Measurements from ENCODE around the gene KMT2E. TPM values are rescaled to one million over a fixed set of nuclear protein-coding genes. Genes with fewer than 3 reads are reported as not detected.
"Not testable (repeated sequence)": the region's sequence is repeated elsewhere in the genome, so short reads cannot be mapped to it uniquely, and the experiment has no call there.

The KMT2E gene
- total RNA-seq, 2 experiments from 2014 or later: 63.3 to 63.4 TPM

- no peak overlapping the region for H3K4me3 Mint-ChIP-seq
- no peak for DNase-seq
- no peaks in the 10 kb centered on the region for H3K9me3 Mint-ChIP-seq
- CTCF ChIA-PET: interaction anchor here (1.0 kb wide), 1 partner anchor 16 kb away, joined by 5 read pairs; no protein-coding TSS in a partner anchor
- no peaks in the 10 kb centered on the region for H3K27me3 Mint-ChIP-seq (ENCODE audit: low read depth)
- no peak overlapping the region for H3K27ac Mint-ChIP-seq
- peaks cover 9% of the 10 kb centered on the region for H3K36me3 Mint-ChIP-seq (ENCODE audit: low read depth)
- intact Hi-C loops (cut with micrococcal nuclease): loop anchor here (1.0 to 2.0 kb wide), 2 partner anchors 8 to 15 kb away; no protein-coding TSS in a partner anchor
- peaks cover 76% of the 10 kb centered on the region for H3K4me1 Mint-ChIP-seq (ENCODE audit: low read depth)
Observed at GRCh38 chr7:105021967-105022366, 8.0 kb downstream of the KMT2E start.

- Mint-ChIP-seq H3K4me3 (no peak overlapping the region), H3K36me3 (ENCODE audit: low read depth) (peaks cover 5% of the 10 kb centered on the region), H3K27me3 (ENCODE audit: low read depth) (no peaks in the 10 kb centered on the region), H3K9me3 (no peaks in the 10 kb centered on the region), H3K4me1 (ENCODE audit: low read depth) (peaks cover 77% of the 10 kb centered on the region), H3K27ac (no peak overlapping the region)
- CTCF ChIA-PET: no interaction called here
- DNase-seq: no peak
- intact Hi-C loops (cut with micrococcal nuclease): no loop called here
Observed at GRCh38 chr7:105022458-105022857, 8.5 kb downstream of the KMT2E start.

GRCh38 chr7:105024734-105025133 is 10.7 kb downstream of the KMT2E start:
- CTCF ChIA-PET: no interaction called here
- peaks cover 11% of the 10 kb centered on the region for H3K36me3 Mint-ChIP-seq (ENCODE audit: low read depth)
- H3K27me3 Mint-ChIP-seq (ENCODE audit: low read depth): no peaks in the 10 kb centered on the region
- H3K4me3 Mint-ChIP-seq: no peak overlapping the region
- intact Hi-C loops (cut with micrococcal nuclease): loop anchor here (2.0 kb wide), 2 partner anchors 16 to 74 kb away; no protein-coding TSS in a partner anchor
- H3K9me3 Mint-ChIP-seq: no peaks in the 10 kb centered on the region
- no peak for DNase-seq
- H3K4me1 Mint-ChIP-seq (ENCODE audit: low read depth): peaks cover 87% of the 10 kb centered on the region
- peak overlapping the region; percentile 8 for H3K27ac Mint-ChIP-seq

GRCh38 chr7:105026750-105027149 is 12.7 kb downstream of the KMT2E start:
- no peak overlapping the region for H3K27ac Mint-ChIP-seq
- intact Hi-C loops (cut with micrococcal nuclease): no loop called here
- CTCF ChIA-PET: interaction anchor here (0.7 to 1.3 kb wide), 4 partner anchors 11 to 50 kb away, joined by 3 to 4 read pairs (median 3); no protein-coding TSS in a partner anchor
- peaks cover 12% of the 10 kb centered on the region for H3K36me3 Mint-ChIP-seq (ENCODE audit: low read depth)
- no peak for DNase-seq
- H3K4me1 Mint-ChIP-seq (ENCODE audit: low read depth): peaks cover 81% of the 10 kb centered on the region
- no peaks in the 10 kb centered on the region for H3K9me3 Mint-ChIP-seq
- H3K4me3 Mint-ChIP-seq: no peak overlapping the region
- H3K27me3 Mint-ChIP-seq (ENCODE audit: low read depth): no peaks in the 10 kb centered on the region

- intact Hi-C loops (cut with micrococcal nuclease): no loop called here
- Mint-ChIP-seq H3K27ac (peak overlapping the region; percentile 12), H3K4me3 (no peak overlapping the region), H3K27me3 (ENCODE audit: low read depth) (no peaks in the 10 kb centered on the region), H3K36me3 (ENCODE audit: low read depth) (peaks cover 12% of the 10 kb centered on the region), H3K4me1 (ENCODE audit: low read depth) (peaks cover 76% of the 10 kb centered on the region), H3K9me3 (no peaks in the 10 kb centered on the region)
- no peak for DNase-seq
- CTCF ChIA-PET: interaction anchor here (0.7 to 1.3 kb wide), 3 partner anchors 11 to 50 kb away, joined by 3 to 4 read pairs (median 3); no protein-coding TSS in a partner anchor
Observed at GRCh38 chr7:105027176-105027853, 13.3 kb downstream of the KMT2E start.

- intact Hi-C loops (cut with micrococcal nuclease): no loop called here
- peaks cover 11% of the 10 kb centered on the region for H3K36me3 Mint-ChIP-seq (ENCODE audit: low read depth)
- no peak overlapping the region for H3K4me3 Mint-ChIP-seq
Observed at GRCh38 chr7:105028004-105028403, 14.0 kb downstream of the KMT2E start.

GRCh38 chr7:105028941-105029340 is 14.9 kb downstream of the KMT2E start:
- CTCF ChIA-PET: interaction anchor here (1.0 to 1.5 kb wide), 2 partner anchors 14 to 48 kb away, joined by 3 read pairs; no protein-coding TSS in a partner anchor
- peaks cover 11% of the 10 kb centered on the region for H3K36me3 Mint-ChIP-seq (ENCODE audit: low read depth)
- H3K27ac Mint-ChIP-seq; H3K4me3 Mint-ChIP-seq; DNase-seq; H3K27me3 Mint-ChIP-seq (ENCODE audit: low read depth); H3K9me3 Mint-ChIP-seq; intact Hi-C loops (cut with micrococcal nuclease): not testable (repeated sequence)
- peaks cover 75% of the 10 kb centered on the region for H3K4me1 Mint-ChIP-seq (ENCODE audit: low read depth)

More at GRCh38 chr7:105028004-105028403, 14.0 kb downstream of the KMT2E start:
- H3K4me1 Mint-ChIP-seq (ENCODE audit: low read depth): peaks cover 73% of the 10 kb centered on the region
- CTCF ChIA-PET: interaction anchor here (1.0 to 1.5 kb wide), 2 partner anchors 13 to 47 kb away, joined by 3 read pairs; no protein-coding TSS in a partner anchor
- no peaks in the 10 kb centered on the region for H3K27me3 Mint-ChIP-seq (ENCODE audit: low read depth)
- no peak for DNase-seq
- no peak overlapping the region for H3K27ac Mint-ChIP-seq
- H3K9me3 Mint-ChIP-seq: no peaks in the 10 kb centered on the region

- intact Hi-C loops (cut with micrococcal nuclease): loop anchor here (1.0 kb wide), 1 partner anchor 9 kb away; no protein-coding TSS in a partner anchor
- H3K27ac Mint-ChIP-seq: peak overlapping the region; percentile 7
- H3K4me3 Mint-ChIP-seq: no peak overlapping the region
- H3K27me3 Mint-ChIP-seq (ENCODE audit: low read depth): no peaks in the 10 kb centered on the region
- H3K4me1 Mint-ChIP-seq (ENCODE audit: low read depth): peaks cover 69% of the 10 kb centered on the region
- DNase-seq: no peak
- H3K36me3 Mint-ChIP-seq (ENCODE audit: low read depth): peaks cover 11% of the 10 kb centered on the region
- CTCF ChIA-PET: no interaction called here
- H3K9me3 Mint-ChIP-seq: no peaks in the 10 kb centered on the region
Observed at GRCh38 chr7:105030447-105030846, 16.4 kb downstream of the KMT2E start.

- H3K27ac Mint-ChIP-seq: peak overlapping the region; percentile 5
- no peak for DNase-seq
- no peaks in the 10 kb centered on the region for H3K27me3 Mint-ChIP-seq (ENCODE audit: low read depth)
- peaks cover 64% of the 10 kb centered on the region for H3K4me1 Mint-ChIP-seq (ENCODE audit: low read depth)
- intact Hi-C loops (cut with micrococcal nuclease): no loop called here
- H3K9me3 Mint-ChIP-seq: no peaks in the 10 kb centered on the region
- no peak overlapping the region for H3K4me3 Mint-ChIP-seq
- H3K36me3 Mint-ChIP-seq (ENCODE audit: low read depth): peaks cover 16% of the 10 kb centered on the region
- CTCF ChIA-PET: no interaction called here
Observed at GRCh38 chr7:105032553-105033214, 18.7 kb downstream of the KMT2E start.

- CTCF ChIA-PET: no interaction called here
- Mint-ChIP-seq H3K36me3 (ENCODE audit: low read depth) (peaks cover 11% of the 10 kb centered on the region), H3K27me3 (ENCODE audit: low read depth) (no peaks in the 10 kb centered on the region), H3K4me3 (no peak overlapping the region), H3K27ac (peak overlapping the region; percentile 50), H3K4me1 (ENCODE audit: low read depth) (peaks cover 56% of the 10 kb centered on the region), H3K9me3 (no peaks in the 10 kb centered on the region)
- DNase-seq: no peak
- intact Hi-C loops (cut with micrococcal nuclease): no loop called here
Observed at GRCh38 chr7:105035349-105035748, 21.3 kb downstream of the KMT2E start.

GRCh38 chr7:105036217-105037168 is 22.5 kb downstream of the KMT2E start:
- Mint-ChIP-seq H3K36me3 (ENCODE audit: low read depth) (peaks cover 11% of the 10 kb centered on the region), H3K4me3 (no peak overlapping the region), H3K4me1 (ENCODE audit: low read depth) (peaks cover 54% of the 10 kb centered on the region), H3K9me3 (no peaks in the 10 kb centered on the region), H3K27ac (no peak overlapping the region), H3K27me3 (ENCODE audit: low read depth) (no peaks in the 10 kb centered on the region)
- CTCF ChIA-PET: interaction anchor here (3.4 kb wide), 1 partner anchor 55 kb away, joined by 10 read pairs; no protein-coding TSS in a partner anchor
- no peak for DNase-seq
- intact Hi-C loops (cut with micrococcal nuclease): no loop called here

GRCh38 chr7:105037319-105037718 is 23.3 kb downstream of the KMT2E start:
- CTCF ChIA-PET: interaction anchor here (0.6 to 3.4 kb wide), 2 partner anchors 18 to 56 kb away, joined by 3 to 10 read pairs; no protein-coding TSS in a partner anchor
- Mint-ChIP-seq H3K4me1 (ENCODE audit: low read depth) (peaks cover 52% of the 10 kb centered on the region), H3K4me3 (no peak overlapping the region), H3K27ac (no peak overlapping the region), H3K9me3 (no peaks in the 10 kb centered on the region), H3K36me3 (ENCODE audit: low read depth) (peaks cover 14% of the 10 kb centered on the region), H3K27me3 (ENCODE audit: low read depth) (no peaks in the 10 kb centered on the region)
- intact Hi-C loops (cut with micrococcal nuclease): no loop called here
- DNase-seq: no peak

All from activated naive CD4-positive, alpha-beta T cell treated with anti-CD3 and anti-CD28 coated beads for 36 hours (primary cell).